HCT116 (cell line): Measurements from ENCODE around the gene NLRP5. TPM values are rescaled to one million over a fixed set of nuclear protein-coding genes. Genes with fewer than 3 reads are reported as not detected.

Experiments
- ATAC-seq: fragments of 200-7000 bp; cut with Tn5 transposase; 2 replicates; pipeline ENCODE4 v1.9.1; 2020; ENCODE audit warnings: mild to moderate bottlenecking, moderate library complexity
- BruUV-seq: library from RNA; stranded (reverse); fragments of 400-500 nt; replicated peaks from 2 replicates; lab custom pipeline; 2021; lab: Mats Ljungman, UMichigan
- CTCF ChIA-PET: fragments of 300-600 bp; sonication (Branson Sonifier 250); formaldehyde crosslinking; loops from one replicate; lab custom pipeline; 2021; ENCODE audit warnings: antibody characterized with exemption; lab: Charles Lee
- POLR2A ChIA-PET: fragments of 300-600, 350-600 bp; sonication (Branson Sonifier 250); formaldehyde crosslinking; loops from one replicate; lab custom pipeline; 2021; ENCODE audit warnings: antibody characterized with exemption; lab: Charles Lee
- RAD21 ChIA-PET, 2 experiments: fragments of 300-600 bp; sonication (Branson Sonifier 250); formaldehyde crosslinking; loops; one replicate each; lab custom pipeline; 2023; ENCODE audit warnings: low total read pairs in 2 of 2; ENCODE audit not compliant: uncharacterized antibody in 2 of 2, unreplicated experiment in 2 of 2, low non-redundant PET in 1 of 2; lab: Charles Lee
- DNase-seq: peaks from one replicate; pipeline ENCODE4 v3.0.0-alpha.2; 2010; ENCODE audit warnings: low read depth, low spot score
- H2AFZ ChIP-seq: fragments of 200-600 bp; shearing (Covaris generic), sonication (generic); 2 replicates; pipeline ENCODE4 v1.6.1; 2017; ENCODE audit warnings: low read depth, mixed run types, mixed read lengths, antibody characterized with exemption, low read length; ENCODE audit not compliant: poor library complexity, severe bottlenecking
- H3K27ac ChIP-seq: 2 replicates; pipeline ENCODE4 v1.5.1; 2012; ENCODE audit warnings: low read depth, low read length
- H3K27me3 ChIP-seq: fragments of 200-600 bp; sonication (generic); 2 replicates; pipeline ENCODE4 v1.6.1; 2016; ENCODE audit warnings: mixed run types, low read length, mixed read lengths; ENCODE audit not compliant: insufficient read depth
- H3K36me3 ChIP-seq, 2 experiments: fragments of 200-500 bp in 1 of 2; fragments of 200-600 bp in 1 of 2; sonication (Bioruptor generic) in 1 of 2; sonication (generic) in 1 of 2; 2 replicates each; pipeline versions ENCODE4 v1.5.1 to v1.6.1; 2014 to 2016; ENCODE audit warnings: low read length in 2 of 2, inconsistent platforms in 1 of 2, mixed read lengths in 1 of 2, mixed run types in 1 of 2; ENCODE audit not compliant: insufficient read depth in 2 of 2, control insufficient read depth in 1 of 2
- H3K4me1 ChIP-seq, 2 experiments: fragments of 200-600 bp in 1 of 2; sonication (generic) in 1 of 2; 2 replicates each; pipeline versions ENCODE4 v1.5.1 to v1.6.1; 2012 to 2017; ENCODE audit warnings: low read length in 2 of 2, inconsistent platforms in 1 of 2, mild to moderate bottlenecking in 1 of 2, mixed read lengths in 1 of 2, mixed run types in 1 of 2, moderate library complexity in 1 of 2; ENCODE audit not compliant: insufficient read depth in 2 of 2, control insufficient read depth in 1 of 2
- H3K4me2 ChIP-seq: fragments of 200-600 bp; sonication (generic); 2 replicates; pipeline ENCODE4 v1.6.1; 2017; ENCODE audit warnings: mixed run types, low read length, mixed read lengths
- H3K4me3 ChIP-seq, 2 experiments: fragments of 200-600 bp in 1 of 2; sonication (generic) in 1 of 2; replicated peaks in 1 of 2; 2 replicates each; pipeline ENCODE4 v1.5.1; 2011 to 2016; ENCODE audit warnings: low read length in 2 of 2, control low read depth in 1 of 2, low read depth in 1 of 2, mild to moderate bottlenecking in 1 of 2, mixed read lengths in 1 of 2, mixed run types in 1 of 2
- H3K79me2 ChIP-seq: fragments of 200-600 bp; sonication (generic); 2 replicates; pipeline ENCODE4 v1.6.1; 2017; ENCODE audit warnings: mild to moderate bottlenecking, mixed run types, low read length, moderate library complexity, mixed read lengths; ENCODE audit not compliant: insufficient read depth
- H3K9ac ChIP-seq: fragments of 200-600 bp; sonication (generic); 2 replicates; pipeline ENCODE4 v1.6.1; 2016; ENCODE audit warnings: low read length, mixed read lengths
- H3K9me2 ChIP-seq: fragments of 200-600 bp; sonication (generic), shearing (Covaris generic); 2 replicates; pipeline ENCODE4 v1.6.1; 2017; ENCODE audit warnings: mixed run types, mild to moderate bottlenecking, moderate library complexity; ENCODE audit not compliant: insufficient read depth
- H3K9me3 ChIP-seq, 2 experiments: fragments of 200-500 bp in 1 of 2; fragments of 200-600 bp in 1 of 2; sonication (Bioruptor generic) in 1 of 2; sonication (generic) in 1 of 2; 2 replicates each; pipeline ENCODE4 v1.6.1; 2014 to 2017; ENCODE audit warnings: low read length in 2 of 2, mixed read lengths in 2 of 2, inconsistent platforms in 1 of 2, low read depth in 1 of 2, mild to moderate bottlenecking in 1 of 2, mixed run types in 1 of 2, moderate library complexity in 1 of 2; ENCODE audit not compliant: control insufficient read depth in 1 of 2, insufficient read depth in 1 of 2
- H4K20me1 ChIP-seq: fragments of 200-600 bp; sonication (generic), shearing (Covaris generic); 2 replicates; pipeline ENCODE4 v1.6.1; 2017; ENCODE audit warnings: mixed run types, mild to moderate bottlenecking, moderate library complexity; ENCODE audit not compliant: insufficient read depth
- ATF3 ChIP-seq: IDR thresholded peaks from 2 replicates; pipeline ENCODE4 v1.6.1; 2012
- CTCF ChIP-seq, 3 experiments: fragments of 200-600 bp in 1 of 3; sonication (generic) in 1 of 3; IDR thresholded peaks in 2 of 3; conservative IDR thresholded peaks in 1 of 3; 2 replicates each; pipeline ENCODE4 v1.5.1; 2012 to 2017; ENCODE audit warnings: low read depth in 2 of 3, low read length in 2 of 3, antibody characterized with exemption in 1 of 3, borderline replicate concordance in 1 of 3, control low read depth in 1 of 3, mild to moderate bottlenecking in 1 of 3, mixed read lengths in 1 of 3, mixed run types in 1 of 3, moderate library complexity in 1 of 3; ENCODE audit not compliant: insufficient read depth in 1 of 3
- EGR1 ChIP-seq: IDR thresholded peaks from 2 replicates; pipeline ENCODE4 v1.6.1; 2012; ENCODE audit warnings: low read depth
- EZH2 ChIP-seq: fragments of 200-600 bp; sonication (generic); IDR thresholded peaks from 2 replicates; pipeline ENCODE4 v1.6.1; 2017; ENCODE audit warnings: antibody characterized with exemption, mixed run types
- EZH2phosphoT487 ChIP-seq: fragments of 200-600 bp; IDR thresholded peaks from 2 replicates; pipeline ENCODE4 v1.6.1; 2018; ENCODE audit warnings: antibody characterized with exemption, borderline replicate concordance
- FOSL1 ChIP-seq: IDR thresholded peaks from 2 replicates; pipeline ENCODE4 v1.6.1; 2012; ENCODE audit warnings: low read depth
- MAX ChIP-seq: IDR thresholded peaks from 2 replicates; pipeline ENCODE4 v1.6.1; 2012
- POLR2A ChIP-seq: IDR thresholded peaks from 2 replicates; pipeline ENCODE4 v1.7.0; 2011; ENCODE audit warnings: borderline replicate concordance; ENCODE audit not compliant: insufficient read depth, insufficient read length; ENCODE audit errors: extremely low read depth
- POLR2AphosphoS5 ChIP-seq: IDR thresholded peaks from 2 replicates; pipeline ENCODE4 v1.6.1; 2011; ENCODE audit warnings: mild to moderate bottlenecking, low read depth, low read length, moderate library complexity
- RAD21 ChIP-seq: IDR thresholded peaks from 2 replicates; pipeline ENCODE4 v1.6.1; 2012; ENCODE audit warnings: low read depth, mild to moderate bottlenecking
- REST ChIP-seq: IDR thresholded peaks from 2 replicates; pipeline ENCODE4 v1.6.1; 2012; ENCODE audit warnings: low read depth
- SRF ChIP-seq: IDR thresholded peaks from 2 replicates; pipeline ENCODE4 v1.6.1; 2012; ENCODE audit warnings: low read depth
- YY1 ChIP-seq: IDR thresholded peaks from 2 replicates; pipeline ENCODE4 v1.6.1; 2011; ENCODE audit warnings: low read length, low read depth, moderate library complexity, mild to moderate bottlenecking; ENCODE audit not compliant: insufficient replicate concordance; ENCODE audit errors: extremely low read depth
- ZBTB33 ChIP-seq: IDR thresholded peaks from 2 replicates; pipeline ENCODE4 v1.6.1; 2011; ENCODE audit warnings: mild to moderate bottlenecking, low read length, moderate library complexity; ENCODE audit not compliant: insufficient replicate concordance; ENCODE audit errors: extremely low read depth
- ZFX ChIP-seq: fragments of 450-650 bp; IDR thresholded peaks from 2 replicates; pipeline ENCODE4 v1.6.1; 2017
- ZNF274 ChIP-seq: fragments of 200-500 bp; sonication (Bioruptor generic); IDR thresholded peaks from 2 replicates; pipeline ENCODE4 v1.6.1; 2014; ENCODE audit warnings: mild to moderate bottlenecking, low read depth, low read length, inconsistent platforms
- intact Hi-C: fragments of 100-400 bp; cut with micrococcal nuclease; formaldehyde crosslinking; loops from 2 replicates; pipeline ENCODE4 v1.10.0; 2022
- total RNA-seq: library from RNA; stranded (reverse); gene quantifications from one replicate; pipeline ENCODE4 v1.2.1, GENCODE V29; 2021; ENCODE audit not compliant: unreplicated experiment

NLRP5 gene
- total RNA-seq, 1 experiment from 2014 or later = 0.30 TPM

- no peaks in the 10 kb centered on the region for H3K36me3 ChIP-seq
- no TSS peak for BruUV-seq
- H3K9me2 ChIP-seq = no peaks in the 10 kb centered on the region
- TF ChIP-seq MAX = no peak
- no peak for TF ChIP-seq POLR2A
- TF ChIP-seq RAD21 = no peak
- TF ChIP-seq ZFX = no peak
- TF ChIP-seq YY1 = no peak
- TF ChIP-seq EGR1 = no peak
- TF ChIP-seq REST = no peak
- TF ChIP-seq POLR2AphosphoS5 = no peak
- no peak for TF ChIP-seq FOSL1
- TF ChIP-seq SRF = no peak
- no peak for TF ChIP-seq ATF3
- no peak for TF ChIP-seq ZNF274
- TF ChIP-seq CTCF (IDR thresholded peaks at IDR 0.05 in 2 of 3, conservative IDR thresholded peaks at IDR 0.05 in 1 of 3; ENCODE audit: borderline replicate concordance in 1 of 3, insufficient read depth in 1 of 3, low read depth in 2 of 3, low read length in 2 of 3) = no peak
- no peak for TF ChIP-seq ZBTB33
- no peak for TF ChIP-seq EZH2phosphoT487
- no peak for TF ChIP-seq EZH2
- H2AFZ ChIP-seq = no peak overlapping the region
- no peak overlapping the region for H3K4me2 ChIP-seq
- H3K79me2 ChIP-seq = no peaks in the 10 kb centered on the region
- no peak overlapping the region for H3K27ac ChIP-seq
- RAD21 ChIA-PET = no interaction called here
- H4K20me1 ChIP-seq = no peaks in the 10 kb centered on the region
- H3K4me3 ChIP-seq = no peak overlapping the region
- no peak overlapping the region for H3K9ac ChIP-seq
- intact Hi-C loops = no loop called here
- no peaks in the 10 kb centered on the region for H3K4me1 ChIP-seq
- CTCF ChIA-PET = no interaction called here
- POLR2A ChIA-PET = no interaction called here
- peaks cover 22% of the 10 kb centered on the region; the same call in 1 of the 2 replicates for H3K27me3 ChIP-seq
- DNase-seq = no peak
- ATAC-seq = no peak
- no peaks in the 10 kb centered on the region for H3K9me3 ChIP-seq
Measured at GRCh38 chr19:56053596-56053995, 67.0 kb downstream of the NLRP5 start.
